Endodermal cell (in vitro differentiated cells): ENCODE data around the gene NR6A1. TPM values are rescaled to one million over a fixed set of nuclear protein-coding genes. Genes with fewer than 3 reads are reported as not detected.

Experiments used
- DNase-seq: peaks from one replicate; pipeline ENCODE4 v3.0.0-alpha.2; 2017
- H3K27ac ChIP-seq: 2 replicates; pipeline ENCODE4 v1.5.1; 2013; ENCODE audit warnings: mild to moderate bottlenecking, low read depth, low read length, moderate library complexity
- H3K27me3 ChIP-seq: 2 replicates; pipeline ENCODE4 v1.6.1; 2013; ENCODE audit warnings: mild to moderate bottlenecking, low read length, moderate library complexity; ENCODE audit not compliant: insufficient read depth, control insufficient read depth, poor library complexity, severe bottlenecking
- H3K36me3 ChIP-seq: 2 replicates; pipeline ENCODE4 v1.7.0; 2013; ENCODE audit warnings: mild to moderate bottlenecking, low read length, moderate library complexity; ENCODE audit not compliant: control insufficient read depth, insufficient read depth
- H3K4me1 ChIP-seq: one replicate; pipeline ENCODE4 v1.7.0; 2013; ENCODE audit warnings: low read length; ENCODE audit not compliant: control insufficient read depth, insufficient read depth
- H3K4me3 ChIP-seq: 2 replicates; pipeline ENCODE4 v1.5.1; 2013; ENCODE audit warnings: mild to moderate bottlenecking, low read length, moderate library complexity
- H3K9ac ChIP-seq: 2 replicates; pipeline ENCODE4 v1.6.1; 2013; ENCODE audit warnings: mild to moderate bottlenecking, low read length, moderate library complexity; ENCODE audit not compliant: poor library complexity, severe bottlenecking; ENCODE audit errors: extremely low read depth
- H3K9me3 ChIP-seq: 2 replicates; pipeline ENCODE4 v1.6.1; 2013; ENCODE audit warnings: mild to moderate bottlenecking, low read length, moderate library complexity; ENCODE audit not compliant: control insufficient read depth
- H3K27ac Mint-ChIP-seq: 2 replicates; pipeline ENCODE4 v1.8.0; 2020; ENCODE audit warnings: mixed read lengths
- H3K27me3 Mint-ChIP-seq: 2 replicates; pipeline ENCODE4 v1.8.0; 2021; ENCODE audit warnings: mild to moderate bottlenecking, mixed read lengths; ENCODE audit not compliant: insufficient read depth
- H3K36me3 Mint-ChIP-seq: 2 replicates; pipeline ENCODE4 v1.8.0; 2020; ENCODE audit warnings: low read depth, mixed read lengths
- H3K4me1 Mint-ChIP-seq: 2 replicates; pipeline ENCODE4 v1.8.0; 2020; ENCODE audit warnings: mixed read lengths
- H3K4me3 Mint-ChIP-seq: 2 replicates; pipeline ENCODE4 v1.8.0; 2020; ENCODE audit warnings: mild to moderate bottlenecking, moderate library complexity, mixed read lengths
- H3K9me3 Mint-ChIP-seq: 2 replicates; pipeline ENCODE4 v1.8.0; 2020; ENCODE audit warnings: mild to moderate bottlenecking, mixed read lengths
- CTCF ChIP-seq: fragments of 200-600 bp; sonication (generic); conservative IDR thresholded peaks from 2 replicates; pipeline ENCODE4 v1.5.0; 2021; ENCODE audit warnings: antibody characterized with exemption, mild to moderate bottlenecking
- WGBS, 2 experiments: methylation state at CpG; one replicate each; pipeline versions ENCODE4 v1.1.5 to v1.1.7; 2013; ENCODE audit warnings: missing lambda C conversion rate in 2 of 2, mixed read lengths in 1 of 2; ENCODE audit not compliant: insufficient coverage in 1 of 2, insufficient read length in 1 of 2; 5-methylcytosine and 5-hydroxymethylcytosine counted together
- total RNA-seq, 2 donors: library from RNA; stranded (reverse); fragmentation: NEBNext Ultra II Directional in 1 of 2; extraction: Animal tissue kit (Norgen Biotek cat#: 25700) in 1 of 2; gene quantifications; 2 replicates in 1 of 2; 3 replicates in 1 of 2; pipeline ENCODE4 v1.2.1, GENCODE V29; 2021

The NR6A1 gene
- total RNA-seq, 2 donors from 2014 or later, result 168 to 206 TPM

- Histone ChIP-seq H3K4me3 (no peak overlapping the region), H3K27ac (peak overlapping the region; percentile 66), H3K9ac (no peak overlapping the region), H3K9me3 (no peaks in the 10 kb centered on the region), H3K4me1 (no peaks in the 10 kb centered on the region), H3K27me3 (no peaks in the 10 kb centered on the region), H3K36me3 (no peaks in the 10 kb centered on the region)
- peak; percentile 46 for TF ChIP-seq CTCF
- Mint-ChIP-seq H3K27ac (peak overlapping the region; percentile 48), H3K9me3 (no peaks in the 10 kb centered on the region), H3K4me3 (no peak overlapping the region), H3K27me3 (no peaks in the 10 kb centered on the region), H3K4me1 (peaks cover 9% of the 10 kb centered on the region), H3K36me3 (peaks cover 4% of the 10 kb centered on the region)
- 70 to 78% methylated on average over 6 to 8 of the region's 8 CpGs for WGBS, 2 experiments
- DNase-seq, result no peak
Measured at GRCh38 chr9:124792257-124793014, 21.3 kb upstream of the NR6A1 start.

- Histone ChIP-seq H3K27me3 (no peaks in the 10 kb centered on the region), H3K4me3 (no peak overlapping the region), H3K27ac (no peak overlapping the region), H3K36me3 (no peaks in the 10 kb centered on the region), H3K9me3 (no peaks in the 10 kb centered on the region), H3K9ac (no peak overlapping the region), H3K4me1 (no peaks in the 10 kb centered on the region)
- Mint-ChIP-seq H3K27ac (no peak overlapping the region), H3K4me3 (no peak overlapping the region), H3K9me3 (no peaks in the 10 kb centered on the region), H3K4me1 (peaks cover 9% of the 10 kb centered on the region), H3K36me3 (peaks cover 7% of the 10 kb centered on the region), H3K27me3 (no peaks in the 10 kb centered on the region)
- DNase-seq, result no peak
- no peak for TF ChIP-seq CTCF
- WGBS, 2 experiments, result 96 to 100% methylated on average over 1 to 5 of the region's 5 CpGs
Measured at GRCh38 chr9:124790801-124791505, 19.8 kb upstream of the NR6A1 start.

- no peaks in the 10 kb centered on the region for H3K36me3 ChIP-seq
- Mint-ChIP-seq H3K9me3 (no peaks in the 10 kb centered on the region), H3K27me3 (no peaks in the 10 kb centered on the region), H3K4me3 (no peak overlapping the region), H3K36me3 (peaks cover 7% of the 10 kb centered on the region), H3K27ac (no peak overlapping the region), H3K4me1 (peaks cover 9% of the 10 kb centered on the region)
- H3K4me3 ChIP-seq, result no peak overlapping the region
- WGBS, 2 experiments, result 92 to 95% methylated on average over 6 to 8 of the region's 8 CpGs
- H3K27me3 ChIP-seq, result no peaks in the 10 kb centered on the region
- H3K27ac ChIP-seq, result no peak overlapping the region
- no peaks in the 10 kb centered on the region for H3K9me3 ChIP-seq
- DNase-seq, result no peak
- no peak overlapping the region for H3K9ac ChIP-seq
- H3K4me1 ChIP-seq, result no peaks in the 10 kb centered on the region
- TF ChIP-seq CTCF, result no peak
Measured at GRCh38 chr9:124790301-124790700, 19.2 kb upstream of the NR6A1 start.
